GM19463 (cell line): Measurements from ENCODE around the gene SNCG.
A peak's percentile ranks its signal among the peaks of the same experiment; 100 is the strongest.

Experiments
- ATAC-seq: cut with Tn5 transposase; IDR thresholded peaks from one replicate; pipeline ENCODE4 v1.9.1; 2021; ENCODE audit warnings: mild to moderate bottlenecking, moderate library complexity; ENCODE audit not compliant: unreplicated experiment

The SNCG gene

GRCh38 chr10:86960003-86960862 lies 1.8 kb downstream of the SNCG start:
- peak; percentile 76 for ATAC-seq

DNA sequence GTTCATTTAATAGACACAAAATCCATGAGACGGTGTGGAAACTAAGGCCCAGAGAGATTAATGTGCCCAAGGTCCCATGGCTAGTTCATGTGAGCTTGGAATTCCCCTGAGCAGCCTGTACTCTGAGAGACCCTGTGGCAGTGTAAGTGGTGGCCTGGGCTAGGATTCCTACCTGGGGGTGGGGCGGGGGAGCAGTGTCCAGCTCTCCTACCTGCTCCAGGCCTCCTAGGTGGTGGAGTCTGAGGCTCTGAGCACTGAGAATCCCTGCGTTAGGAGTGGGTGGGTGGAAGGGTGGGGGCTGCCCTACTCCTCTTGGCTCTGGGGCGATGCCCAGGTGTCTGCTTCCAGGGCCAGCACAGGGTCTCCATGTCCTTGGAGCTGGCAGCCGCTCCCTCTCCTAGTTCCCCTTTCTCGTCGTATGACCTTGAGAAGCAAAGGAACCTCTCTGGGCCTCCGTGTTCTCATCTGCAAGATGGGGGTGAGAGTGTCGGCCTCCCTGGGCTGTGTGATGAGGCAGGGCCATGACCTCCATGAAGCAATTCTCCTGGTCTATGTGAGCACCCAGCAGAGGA lies 2.5 kb downstream of the SNCG start:
- peak; percentile 3 for ATAC-seq

DNA sequence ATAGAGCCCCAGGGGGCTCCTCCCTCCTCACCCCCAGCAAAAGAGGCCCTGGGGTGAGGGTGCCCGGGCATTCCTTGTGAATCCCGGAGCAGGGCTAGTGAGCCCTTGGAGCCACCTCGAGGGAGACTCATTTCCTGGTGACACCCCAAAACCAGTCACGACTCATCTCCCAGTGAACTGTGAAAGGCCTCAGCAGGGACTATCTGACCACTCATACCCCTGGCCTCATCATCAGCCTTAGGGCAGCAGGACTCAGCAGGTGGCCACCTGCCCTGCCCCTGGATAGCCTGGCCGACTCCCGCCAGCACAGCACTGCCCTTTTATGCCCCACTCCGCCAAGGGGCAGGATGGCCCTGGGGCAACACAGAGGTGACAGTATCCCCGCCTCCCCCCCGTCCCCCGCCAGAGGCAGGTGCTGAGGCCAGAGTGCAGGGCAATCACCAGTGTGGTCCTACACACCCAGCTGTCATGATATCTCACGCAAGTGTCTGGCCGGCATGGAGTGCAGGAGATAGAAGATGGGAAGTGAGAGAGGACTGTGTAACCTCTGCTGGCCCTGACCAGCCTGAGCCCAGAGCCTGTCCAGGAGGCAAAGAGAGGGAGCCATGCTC lies 3.2 kb downstream of the SNCG start:
- ATAC-seq, result no peak

GRCh38 chr10:86962136-86962980 lies 4.0 kb downstream of the SNCG start:
- ATAC-seq, result no peak

DNA sequence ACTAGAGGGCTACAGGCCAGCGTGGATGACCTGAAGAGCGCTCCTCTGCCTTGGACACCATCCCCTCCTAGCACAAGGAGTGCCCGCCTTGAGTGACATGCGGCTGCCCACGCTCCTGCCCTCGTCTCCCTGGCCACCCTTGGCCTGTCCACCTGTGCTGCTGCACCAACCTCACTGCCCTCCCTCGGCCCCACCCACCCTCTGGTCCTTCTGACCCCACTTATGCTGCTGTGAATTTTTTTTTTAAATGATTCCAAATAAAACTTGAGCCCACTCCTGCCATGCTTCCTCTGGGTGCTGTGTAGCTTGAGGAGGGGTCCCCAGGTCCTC lies 4.5 kb downstream of the SNCG start:
- no peak for ATAC-seq

DNA sequence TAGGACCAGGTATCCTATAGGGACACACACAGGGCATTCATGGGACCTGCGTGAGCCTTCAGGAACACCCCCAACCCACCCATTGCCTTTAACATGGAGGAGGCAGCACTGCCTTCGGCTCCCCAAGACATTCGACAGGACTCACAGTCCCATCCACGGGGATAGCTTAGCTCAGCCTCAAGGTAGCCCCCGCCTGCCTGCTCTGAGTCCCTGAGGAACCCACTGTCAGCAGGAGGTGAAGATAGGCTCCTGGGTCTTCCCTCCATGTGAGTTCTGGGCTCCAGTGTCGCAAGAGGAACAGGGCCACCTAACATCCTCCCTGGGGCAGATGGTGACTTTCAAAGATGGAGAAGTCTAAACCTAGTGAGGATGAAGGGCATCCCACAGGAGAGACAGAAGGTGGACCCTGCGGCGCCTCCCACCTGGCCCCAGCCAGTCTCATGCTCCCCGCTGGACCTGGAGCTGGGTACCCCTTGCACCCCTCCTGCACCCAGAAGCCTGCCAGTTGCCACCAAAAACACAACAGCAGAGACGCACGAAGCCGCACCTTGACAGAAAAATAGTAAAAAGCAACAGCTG lies 5.0 kb downstream of the SNCG start:
- ATAC-seq, result no peak

GRCh38 chr10:86964061-86964846 lies 5.9 kb downstream of the SNCG start:
- ATAC-seq, result no peak

- no peak for ATAC-seq
Measured at GRCh38 chr10:86964847-86965190, 6.4 kb downstream of the SNCG start.

DNA sequence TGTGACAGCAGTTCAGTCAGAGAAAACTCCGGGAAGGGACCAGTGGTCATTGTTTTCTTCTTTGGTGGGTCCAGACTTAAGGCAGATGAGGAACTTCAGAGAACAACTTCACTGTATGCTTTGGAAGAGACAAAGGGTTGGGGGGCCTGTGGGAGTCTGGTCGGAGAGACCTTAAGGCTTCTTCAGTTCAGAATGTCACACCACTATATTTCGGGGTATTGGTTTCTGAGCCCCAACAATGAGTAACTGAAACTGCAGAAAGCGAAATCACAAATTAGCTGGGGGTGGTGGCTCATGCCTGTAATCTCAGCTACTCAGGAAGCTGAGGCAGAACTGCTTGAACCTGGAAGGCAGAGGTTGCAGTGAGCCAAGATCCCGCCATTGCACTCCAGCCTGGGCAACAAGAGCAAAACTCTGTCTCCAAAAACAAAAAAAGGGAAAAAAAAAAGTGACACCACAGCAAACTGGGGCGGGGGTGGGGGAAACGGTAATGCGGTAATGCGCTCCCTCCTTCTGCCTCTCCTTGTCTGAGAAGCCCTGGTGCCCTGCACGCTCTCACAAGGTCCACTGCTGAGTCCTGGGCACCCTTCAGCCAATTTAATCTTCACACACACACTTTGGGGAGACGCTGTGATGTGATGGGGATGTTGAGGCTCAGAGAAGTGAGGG lies 7.7 kb downstream of the SNCG start:
- no peak for ATAC-seq

- no peak for ATAC-seq
Measured at GRCh38 chr10:86967481-86967941, 9.1 kb downstream of the SNCG start.

DNA sequence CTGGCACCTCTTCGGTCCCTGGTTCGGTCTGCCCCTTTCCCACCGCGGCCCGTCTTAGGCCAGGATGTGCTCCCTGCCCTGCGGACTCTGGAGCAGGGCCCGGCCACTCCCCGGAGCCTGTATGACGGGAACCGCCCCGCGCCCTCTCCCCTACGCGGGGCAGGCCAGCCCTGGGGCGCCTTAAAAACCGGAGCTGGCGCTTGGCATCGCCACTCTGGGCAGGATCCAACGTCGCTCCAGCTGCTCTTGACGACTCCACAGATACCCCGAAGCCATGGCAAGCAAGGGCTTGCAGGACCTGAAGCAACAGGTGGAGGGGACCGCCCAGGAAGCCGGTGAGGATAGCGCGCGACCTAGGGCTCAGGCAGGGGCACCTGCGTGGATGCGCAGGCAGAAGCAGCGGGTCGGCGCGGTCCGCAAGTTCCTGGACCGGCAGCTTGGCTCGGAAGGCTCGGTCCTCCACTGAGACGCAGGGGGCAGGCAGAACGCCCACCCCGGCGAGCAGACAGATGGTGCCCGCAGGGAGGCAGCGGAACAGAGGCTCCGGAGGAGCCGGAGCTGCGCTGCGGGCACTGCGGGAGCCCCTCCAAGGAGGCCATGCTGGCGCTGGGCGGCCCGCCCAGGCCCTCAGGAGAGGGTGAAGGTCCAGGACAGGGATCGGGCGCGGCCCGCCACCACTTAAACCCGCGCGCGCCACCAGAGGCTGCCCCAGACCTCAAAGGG lies 10.0 kb downstream of the SNCG start, which contains the start of gene ADIRF:
TSS of gene ADIRF (plus strand) at position 212 of the 723 bp plus-strand sequence. CDS start at position 275, 63 bp downstream.
- ATAC-seq, result no peak

DNA sequence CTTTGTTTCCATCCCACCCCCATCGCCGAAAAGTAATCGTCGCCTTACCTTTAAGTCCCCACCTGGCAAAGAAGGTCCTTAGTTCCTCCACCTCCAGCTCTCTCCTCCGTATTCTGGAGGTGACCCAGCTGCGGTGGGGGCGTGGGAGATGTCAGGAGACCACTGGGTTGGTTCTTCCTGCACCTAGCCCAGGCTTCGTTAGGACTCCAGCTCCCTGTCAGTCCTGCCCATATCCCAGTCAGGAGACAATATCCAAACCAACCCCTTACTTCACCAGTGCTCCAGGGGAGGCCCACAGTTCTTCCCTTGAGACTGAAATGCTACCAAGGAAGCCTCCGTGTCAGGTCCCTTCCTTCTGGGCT lies 10.6 kb downstream of the SNCG start:
- ATAC-seq, result no peak

GRCh38 chr10:86969421-86970041 lies 11.1 kb downstream of the SNCG start:
- ATAC-seq, result no peak

DNA sequence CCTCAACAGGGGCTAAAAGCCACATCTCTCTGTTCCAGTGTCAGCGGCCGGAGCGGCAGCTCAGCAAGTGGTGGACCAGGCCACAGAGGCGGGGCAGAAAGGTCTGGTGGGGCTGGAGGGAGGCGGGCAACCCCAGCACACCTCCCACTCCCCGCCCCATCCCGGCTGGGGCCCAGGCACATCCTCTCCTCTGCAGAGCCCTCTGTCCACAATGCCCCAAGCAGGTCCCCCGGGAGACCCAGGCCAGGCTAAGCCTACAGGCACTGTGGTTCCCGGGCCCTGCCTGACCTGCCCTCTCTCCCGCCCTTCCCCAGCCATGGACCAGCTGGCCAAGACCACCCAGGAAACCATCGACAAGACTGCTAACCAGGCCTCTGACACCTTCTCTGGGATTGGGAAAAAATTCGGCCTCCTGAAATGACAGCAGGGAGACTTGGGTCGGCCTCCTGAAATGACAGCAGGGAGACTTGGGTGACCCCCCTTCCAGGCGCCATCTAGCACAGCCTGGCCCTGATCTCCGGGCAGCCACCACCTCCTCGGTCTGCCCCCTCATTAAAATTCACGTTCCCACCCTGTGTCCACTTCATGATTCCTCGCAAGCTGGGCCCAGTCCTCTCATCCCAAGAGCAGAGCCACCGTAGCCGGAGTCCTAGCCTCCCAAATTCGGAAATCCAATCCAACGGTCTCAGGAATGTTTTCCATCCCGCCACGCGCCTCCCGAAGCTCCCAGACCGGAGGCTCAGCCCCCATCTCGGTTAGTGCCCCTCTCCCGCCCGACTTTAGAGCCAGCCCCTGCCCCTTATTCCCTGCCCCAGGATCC lies 12.0 kb downstream of the SNCG start:
- no peak for ATAC-seq

- ATAC-seq, result no peak
Measured at GRCh38 chr10:86970982-86971231, 12.5 kb downstream of the SNCG start.

GRCh38 chr10:86971232-86971991 lies 13.0 kb downstream of the SNCG start:
- ATAC-seq, result peak; percentile 69
